HEK293T (cell line): Measurements from ENCODE around the gene BICD1.

Experiments used
- CTCF ChIA-PET: fragments of 350-600 bp; formaldehyde crosslinking; extraction: SDS; loops from one replicate; lab custom pipeline; 2021; ENCODE audit warnings: antibody characterized with exemption, inconsistent platforms; lab: Yijun Ruan, JAX
- POLR2A ChIA-PET: fragments of 350-600 bp; formaldehyde crosslinking; extraction: SDS; loops from one replicate; lab custom pipeline; 2020; ENCODE audit warnings: antibody characterized with exemption, inconsistent platforms; lab: Yijun Ruan, JAX
- DNase-seq: peaks from one replicate; pipeline ENCODE4 v3.0.0; 2012; ENCODE audit warnings: mixed read lengths; ENCODE audit errors: extremely low spot score
- ARNT ChIP-seq: fragments of 450-650 bp; IDR thresholded peaks from 2 replicates; pipeline ENCODE4 v1.6.1; 2017; ENCODE audit warnings: mild to moderate bottlenecking
- BHLHE40 ChIP-seq: fragments of 450-650 bp; IDR thresholded peaks from 2 replicates; pipeline ENCODE4 v1.6.1; 2016; ENCODE audit warnings: mild to moderate bottlenecking, moderate library complexity, borderline replicate concordance
- CTBP1 ChIP-seq: fragments of 450-650 bp; IDR thresholded peaks from 2 replicates; pipeline ENCODE4 v1.6.1; 2016; ENCODE audit warnings: borderline replicate concordance
- ELF4 ChIP-seq: fragments of 450-650 bp; IDR thresholded peaks from 2 replicates; pipeline ENCODE4 v1.6.1; 2017; ENCODE audit warnings: antibody characterized with exemption
- FOXA1 ChIP-seq: fragments of 450-650 bp; IDR thresholded peaks from 2 replicates; pipeline ENCODE4 v1.6.1; 2016; ENCODE audit warnings: mild to moderate bottlenecking
- FOXK2 ChIP-seq: fragments of 450-650 bp; IDR thresholded peaks from 2 replicates; pipeline ENCODE4 v1.6.1; 2016; ENCODE audit warnings: mild to moderate bottlenecking
- FOXM1 ChIP-seq: fragments of 450-650 bp; IDR thresholded peaks from 2 replicates; pipeline ENCODE4 v1.6.1; 2017; ENCODE audit warnings: mild to moderate bottlenecking, borderline replicate concordance
- HDGF ChIP-seq: fragments of 450-650 bp; IDR thresholded peaks from 2 replicates; pipeline ENCODE4 v1.6.1; 2017; ENCODE audit warnings: antibody characterized with exemption, borderline replicate concordance
- L3MBTL2 ChIP-seq: fragments of 450-650 bp; conservative IDR thresholded peaks from 2 replicates; pipeline ENCODE4 v1.6.1; 2016; ENCODE audit warnings: mild to moderate bottlenecking
- LEF1 ChIP-seq: fragments of 450-650 bp; IDR thresholded peaks from 2 replicates; pipeline ENCODE4 v1.6.1; 2017; ENCODE audit warnings: mild to moderate bottlenecking, borderline replicate concordance
- NFRKB ChIP-seq: fragments of 450-650 bp; IDR thresholded peaks from 2 replicates; pipeline ENCODE4 v1.6.1; 2016; ENCODE audit warnings: mild to moderate bottlenecking, moderate library complexity
- SP1 ChIP-seq: fragments of 450-650 bp; IDR thresholded peaks from 2 replicates; pipeline ENCODE4 v1.6.1; 2017
- SUZ12 ChIP-seq: fragments of 450-650 bp; IDR thresholded peaks from 2 replicates; pipeline ENCODE4 v1.6.1; 2016; ENCODE audit warnings: mild to moderate bottlenecking
- TARDBP ChIP-seq: fragments of 450-650 bp; IDR thresholded peaks from 2 replicates; pipeline ENCODE4 v1.6.1; 2016
- ZNF384 ChIP-seq: fragments of 450-650 bp; IDR thresholded peaks from 2 replicates; pipeline ENCODE4 v1.6.1; 2016
- TF ChIP-seq, protein P1 (sequence below): fragments of 450-650 bp; IDR thresholded peaks from 2 replicates; pipeline ENCODE4 v1.6.1; 2016

The BICD1 gene

DNA sequence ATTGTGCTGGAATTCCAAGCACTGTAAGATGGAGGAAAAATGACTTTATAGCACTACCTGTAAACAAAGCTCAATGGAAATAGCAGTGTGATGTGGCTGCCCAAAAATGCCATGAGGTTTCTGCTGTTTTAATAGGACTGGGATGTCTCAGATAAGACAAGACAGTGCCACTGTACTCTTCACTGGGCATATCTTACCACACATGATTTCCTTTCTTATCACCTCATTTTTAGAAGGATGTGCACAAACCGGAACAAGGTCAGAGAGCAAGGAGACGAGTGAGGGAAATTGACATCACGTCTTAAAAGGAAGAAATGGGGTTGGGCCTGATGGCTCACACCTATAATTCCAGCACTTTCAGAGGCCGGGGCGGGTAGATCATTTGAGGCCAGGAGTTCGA, 254.3 kb downstream of the BICD1 start:
- ChIA-PET CTCF (no interaction called here), POLR2A (no interaction called here)
- TF ChIP-seq TARDBP (no peak), SUZ12 (no peak), ARNT (no peak), FOXK2 (no peak), FOXM1 (no peak), L3MBTL2 (no peak), FOXA1 (no peak), NFRKB (no peak), CTBP1 (no peak), BHLHE40 (no peak), SP1 (no peak)
- TF ChIP-seq, protein P1, sequence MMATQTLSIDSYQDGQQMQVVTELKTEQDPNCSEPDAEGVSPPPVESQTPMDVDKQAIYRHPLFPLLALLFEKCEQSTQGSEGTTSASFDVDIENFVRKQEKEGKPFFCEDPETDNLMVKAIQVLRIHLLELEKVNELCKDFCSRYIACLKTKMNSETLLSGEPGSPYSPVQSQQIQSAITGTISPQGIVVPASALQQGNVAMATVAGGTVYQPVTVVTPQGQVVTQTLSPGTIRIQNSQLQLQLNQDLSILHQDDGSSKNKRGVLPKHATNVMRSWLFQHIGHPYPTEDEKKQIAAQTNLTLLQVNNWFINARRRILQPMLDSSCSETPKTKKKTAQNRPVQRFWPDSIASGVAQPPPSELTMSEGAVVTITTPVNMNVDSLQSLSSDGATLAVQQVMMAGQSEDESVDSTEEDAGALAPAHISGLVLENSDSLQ = no peak
- DNase-seq = no peak

- DNase-seq = no peak
- no peak for TF ChIP-seq ZNF384
- no peak for TF ChIP-seq NFRKB
- no peak for TF ChIP-seq FOXM1
- no peak for TF ChIP-seq ARNT
- no peak for TF ChIP-seq SUZ12
- no peak for TF ChIP-seq ELF4
- no peak for TF ChIP-seq BHLHE40
- no peak for TF ChIP-seq SP1
- TF ChIP-seq L3MBTL2 = no peak
- TF ChIP-seq, protein P1 = no peak
- TF ChIP-seq CTBP1 = no peak
- no peak for TF ChIP-seq HDGF
- TF ChIP-seq FOXA1 = no peak
- TF ChIP-seq FOXK2 = no peak
- TF ChIP-seq LEF1 = no peak
- no peak for TF ChIP-seq TARDBP
- ChIA-PET POLR2A (no interaction called here), CTCF (interaction anchor here (0.6 kb wide), 1 partner anchor 295 kb away, joined by 5 read pairs; no protein-coding TSS in a partner anchor)
Measured at GRCh38 chr12:32362892-32363291, 256.2 kb downstream of the BICD1 start.

DNA sequence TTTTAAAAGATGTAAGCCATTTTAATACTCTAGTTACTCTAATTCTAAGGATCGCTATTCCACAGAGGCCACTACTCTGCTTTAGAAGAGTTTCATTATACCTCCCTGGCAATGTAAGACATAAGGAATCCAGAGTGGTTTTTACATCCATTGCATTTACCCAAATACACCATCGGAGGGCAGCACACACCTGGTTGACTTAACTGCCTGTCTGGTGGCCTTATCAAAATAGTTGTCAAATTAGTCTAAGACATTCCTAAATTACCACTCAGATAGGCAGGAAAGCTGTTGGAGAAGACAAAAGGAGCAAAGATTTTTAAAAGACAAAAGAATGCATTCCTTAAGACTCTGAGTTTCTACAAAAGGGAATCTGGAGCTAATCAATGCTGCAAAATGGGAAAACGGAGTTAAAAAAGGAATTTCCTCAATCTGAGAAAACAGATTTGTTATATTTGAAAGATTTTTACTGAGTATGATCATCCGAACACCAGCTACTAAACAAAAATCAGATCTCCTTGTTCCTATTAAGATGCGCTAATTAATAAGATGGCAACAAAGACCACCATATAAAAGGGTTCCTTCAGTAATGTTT, 258.9 kb downstream of the BICD1 start:
- CTCF ChIA-PET = interaction anchor here (0.6 to 1.2 kb wide), 8 partner anchors 12 to 435 kb away, joined by 3 to 5 read pairs (median 3); no protein-coding TSS in a partner anchor
- DNase-seq = peak; percentile 59
- TF ChIP-seq ELF4 (no peak), L3MBTL2 (no peak), BHLHE40 (no peak), NFRKB (no peak), FOXK2 (no peak), LEF1 (no peak)
- POLR2A ChIA-PET = no interaction called here

DNA sequence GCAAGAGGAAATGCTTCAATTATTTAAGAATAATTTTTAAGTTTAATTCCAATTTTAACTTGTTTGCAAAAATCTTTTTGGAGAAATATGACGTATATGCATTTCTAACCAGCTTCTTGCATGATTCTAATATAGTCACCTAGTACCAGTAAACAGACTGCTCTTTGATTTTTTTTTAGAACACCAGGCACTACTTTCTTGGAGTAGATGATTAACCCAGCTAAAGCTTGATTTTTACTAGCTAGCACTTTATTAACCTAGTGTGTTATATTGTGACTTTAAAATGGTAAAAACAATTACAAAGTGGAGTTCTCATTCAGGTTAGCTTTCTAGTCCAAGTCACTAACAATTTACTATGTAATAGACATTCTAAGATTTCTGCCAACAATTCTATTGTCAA, 260.1 kb downstream of the BICD1 start:
- no peak for TF ChIP-seq CTBP1
- TF ChIP-seq LEF1 = no peak
- no peak for TF ChIP-seq SP1
- TF ChIP-seq, protein P1 = no peak
- POLR2A ChIA-PET = no interaction called here
- CTCF ChIA-PET = interaction anchor here (0.6 to 1.2 kb wide), 2 partner anchors 298 to 305 kb away, joined by 3 read pairs; no protein-coding TSS in a partner anchor
- DNase-seq = no peak

- TF ChIP-seq LEF1 (no peak), FOXK2 (no peak), BHLHE40 (no peak), L3MBTL2 (no peak)
- no peak for DNase-seq
- CTCF ChIA-PET = no interaction called here
- POLR2A ChIA-PET = no interaction called here
Measured at GRCh38 chr12:32367381-32367780, 260.7 kb downstream of the BICD1 start.

DNA sequence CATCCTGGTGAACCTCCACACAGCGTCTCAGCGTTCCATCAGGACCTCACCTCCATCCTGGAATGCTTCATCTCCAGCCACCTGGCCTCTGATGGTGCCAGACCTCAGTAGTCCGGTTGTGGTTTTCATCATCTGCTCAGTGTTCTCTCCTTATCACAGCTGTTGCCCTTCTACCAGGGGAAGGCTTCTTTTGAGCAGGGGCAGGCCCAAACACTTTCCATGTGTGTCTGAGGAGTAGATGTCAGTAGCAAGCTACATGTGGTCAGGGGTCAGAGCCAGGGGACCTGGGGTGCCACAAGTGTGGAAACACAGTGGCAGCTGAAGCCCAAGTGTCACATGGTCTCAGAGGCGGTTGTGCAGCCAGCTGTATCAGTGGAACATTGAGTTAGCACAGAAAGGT, 262.6 kb downstream of the BICD1 start:
- CTCF ChIA-PET = interaction anchor here (1.0 kb wide), 1 partner anchor 10 kb away, joined by 4 read pairs; no protein-coding TSS in a partner anchor
- TF ChIP-seq SP1 (no peak), BHLHE40 (no peak), SUZ12 (no peak), TARDBP (no peak), HDGF (no peak), LEF1 (no peak), CTBP1 (no peak), FOXM1 (no peak), FOXK2 (no peak), ELF4 (no peak), FOXA1 (no peak), L3MBTL2 (no peak), ZNF384 (no peak), NFRKB (no peak), ARNT (no peak)
- TF ChIP-seq, protein P1 = no peak
- DNase-seq = no peak
- POLR2A ChIA-PET = no interaction called here
